NCI-H82 (cell line): Measurements from ENCODE around the gene ASCC2.
A peak's percentile ranks its signal among the peaks of the same experiment; 100 is the strongest.
"Not testable (repeated sequence)": the region's sequence is repeated elsewhere in the genome, so short reads cannot be mapped to it uniquely, and the experiment has no call there.

ENCODE experiments used
- DNase-seq: peaks from one replicate; lab custom pipeline; 2025; lab: John Stamatoyannopoulos, UW

The ASCC2 gene, protein sequence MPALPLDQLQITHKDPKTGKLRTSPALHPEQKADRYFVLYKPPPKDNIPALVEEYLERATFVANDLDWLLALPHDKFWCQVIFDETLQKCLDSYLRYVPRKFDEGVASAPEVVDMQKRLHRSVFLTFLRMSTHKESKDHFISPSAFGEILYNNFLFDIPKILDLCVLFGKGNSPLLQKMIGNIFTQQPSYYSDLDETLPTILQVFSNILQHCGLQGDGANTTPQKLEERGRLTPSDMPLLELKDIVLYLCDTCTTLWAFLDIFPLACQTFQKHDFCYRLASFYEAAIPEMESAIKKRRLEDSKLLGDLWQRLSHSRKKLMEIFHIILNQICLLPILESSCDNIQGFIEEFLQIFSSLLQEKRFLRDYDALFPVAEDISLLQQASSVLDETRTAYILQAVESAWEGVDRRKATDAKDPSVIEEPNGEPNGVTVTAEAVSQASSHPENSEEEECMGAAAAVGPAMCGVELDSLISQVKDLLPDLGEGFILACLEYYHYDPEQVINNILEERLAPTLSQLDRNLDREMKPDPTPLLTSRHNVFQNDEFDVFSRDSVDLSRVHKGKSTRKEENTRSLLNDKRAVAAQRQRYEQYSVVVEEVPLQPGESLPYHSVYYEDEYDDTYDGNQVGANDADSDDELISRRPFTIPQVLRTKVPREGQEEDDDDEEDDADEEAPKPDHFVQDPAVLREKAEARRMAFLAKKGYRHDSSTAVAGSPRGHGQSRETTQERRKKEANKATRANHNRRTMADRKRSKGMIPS

DNA sequence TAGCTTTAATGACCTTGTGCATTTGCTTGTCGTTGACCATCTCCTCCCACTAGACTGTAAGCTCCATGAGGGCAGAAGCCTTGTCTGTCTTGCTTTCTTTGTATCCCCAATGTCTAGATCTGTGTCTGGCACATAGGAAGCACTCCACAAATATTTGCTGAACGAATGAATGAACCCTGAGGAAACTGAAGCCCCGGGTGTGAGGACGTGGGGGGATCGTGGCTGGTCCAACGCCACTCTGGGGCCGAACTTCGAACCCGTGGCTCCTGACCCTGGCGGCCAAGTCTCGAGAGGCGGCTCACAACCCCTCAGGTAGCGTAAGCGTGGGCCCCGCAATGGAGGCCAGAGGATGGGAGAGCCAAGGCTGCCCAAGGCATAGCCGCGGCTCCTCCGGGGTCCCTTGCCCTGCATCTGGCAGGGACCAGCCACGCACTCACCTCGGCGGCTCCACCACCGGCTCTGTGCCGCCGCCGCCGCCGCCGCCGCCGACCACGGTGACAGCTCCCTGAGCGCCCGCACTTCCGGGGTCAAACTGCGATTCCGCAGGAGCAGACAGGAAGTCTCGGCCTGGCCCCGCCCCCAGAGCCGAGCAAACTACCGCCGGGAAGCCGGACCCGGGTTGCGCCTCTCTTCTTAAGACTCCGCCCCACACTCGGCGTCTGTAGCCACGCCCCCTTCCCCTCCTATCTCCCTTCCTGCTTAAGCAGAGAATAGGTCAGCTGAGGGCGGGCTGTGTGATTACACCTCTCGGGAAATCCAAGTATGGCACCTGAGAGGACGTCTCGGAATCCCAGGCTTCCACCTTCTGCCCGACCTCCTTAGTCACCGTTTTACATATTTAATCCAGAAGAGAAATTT is at the start of gene ASCC2:
ASCC2 (minus strand) TSS at position 534 of the 858 bp plus-strand sequence. CDS start 5,949 bp downstream, outside the sequence.
- DNase-seq: peak; percentile 100

DNA sequence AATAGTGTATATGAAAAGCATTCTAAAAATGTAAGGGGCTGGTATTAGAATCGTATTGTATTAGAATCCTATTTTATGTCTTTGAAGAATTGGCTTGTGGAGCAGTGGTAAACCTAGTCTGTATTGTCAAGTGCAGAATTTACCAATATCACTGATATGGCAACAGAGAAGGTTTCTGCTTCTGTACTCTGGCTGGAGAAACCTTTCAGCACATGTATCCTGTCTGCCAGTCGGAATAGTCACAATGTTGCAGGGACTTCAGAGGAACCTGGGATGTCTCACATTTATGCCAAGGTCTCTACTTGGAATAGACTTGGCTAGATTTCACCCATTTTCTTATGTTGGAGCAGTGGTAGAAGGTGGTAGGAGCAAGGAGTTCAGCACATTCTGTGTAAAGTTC is 49.3 kb upstream of the ASCC2 start:
- DNase-seq: peak; percentile 5

DNA sequence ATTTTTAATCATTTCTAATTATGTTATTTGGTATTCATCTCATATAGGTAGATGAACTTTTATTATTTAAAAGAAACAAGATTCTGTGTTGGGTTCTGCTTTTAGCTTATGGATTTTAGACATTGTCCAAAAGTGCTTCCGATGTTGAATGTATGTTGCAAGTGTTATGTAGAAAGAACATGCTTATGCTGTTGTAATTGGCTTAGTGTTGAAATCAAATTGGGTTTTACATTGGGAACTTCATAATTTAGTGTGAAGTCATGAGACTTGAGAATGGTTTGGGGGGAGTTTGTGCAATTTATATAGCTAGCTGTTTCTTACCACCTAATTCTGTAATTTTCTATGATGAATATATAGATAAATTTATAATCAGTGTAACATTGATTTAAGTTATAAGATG is 48.5 kb upstream of the ASCC2 start:
- no peak for DNase-seq

DNA sequence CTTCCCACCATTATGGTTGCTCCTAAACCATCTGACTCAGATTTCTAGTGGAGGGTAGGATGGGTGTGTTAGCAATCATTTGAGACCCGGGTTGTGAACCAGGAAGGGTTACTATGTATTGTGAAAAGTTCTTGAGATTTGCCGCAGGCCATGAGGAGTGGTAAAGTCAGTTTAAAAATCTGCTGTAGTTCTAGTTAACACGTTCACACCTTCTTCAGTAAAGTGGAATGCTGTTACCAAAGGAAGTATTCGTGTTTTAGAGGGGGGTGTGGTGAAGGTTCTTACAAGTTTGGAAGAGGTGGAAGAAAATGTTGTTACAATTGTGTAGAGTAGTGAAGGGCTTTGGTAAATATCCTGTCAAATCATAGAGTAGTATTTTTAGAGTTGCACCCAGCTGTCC is 47.5 kb upstream of the ASCC2 start:
- no peak for DNase-seq

DNA sequence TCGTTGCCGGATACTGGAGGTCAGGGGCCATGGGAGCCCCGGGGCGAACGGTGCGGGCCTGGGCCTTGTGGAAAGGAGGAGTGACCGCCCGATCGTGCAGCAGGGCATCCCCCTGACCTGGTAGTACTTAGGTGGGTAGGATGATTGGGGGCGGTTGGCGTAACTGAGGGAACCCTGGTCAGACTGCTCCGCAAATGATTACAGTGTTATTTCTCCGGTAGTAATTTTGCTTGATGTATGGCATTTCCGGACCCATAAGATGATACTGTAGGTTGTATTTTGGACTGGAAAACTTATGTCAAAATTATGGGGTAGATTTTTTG is 45.7 kb upstream of the ASCC2 start:
- DNase-seq: no peak

DNA sequence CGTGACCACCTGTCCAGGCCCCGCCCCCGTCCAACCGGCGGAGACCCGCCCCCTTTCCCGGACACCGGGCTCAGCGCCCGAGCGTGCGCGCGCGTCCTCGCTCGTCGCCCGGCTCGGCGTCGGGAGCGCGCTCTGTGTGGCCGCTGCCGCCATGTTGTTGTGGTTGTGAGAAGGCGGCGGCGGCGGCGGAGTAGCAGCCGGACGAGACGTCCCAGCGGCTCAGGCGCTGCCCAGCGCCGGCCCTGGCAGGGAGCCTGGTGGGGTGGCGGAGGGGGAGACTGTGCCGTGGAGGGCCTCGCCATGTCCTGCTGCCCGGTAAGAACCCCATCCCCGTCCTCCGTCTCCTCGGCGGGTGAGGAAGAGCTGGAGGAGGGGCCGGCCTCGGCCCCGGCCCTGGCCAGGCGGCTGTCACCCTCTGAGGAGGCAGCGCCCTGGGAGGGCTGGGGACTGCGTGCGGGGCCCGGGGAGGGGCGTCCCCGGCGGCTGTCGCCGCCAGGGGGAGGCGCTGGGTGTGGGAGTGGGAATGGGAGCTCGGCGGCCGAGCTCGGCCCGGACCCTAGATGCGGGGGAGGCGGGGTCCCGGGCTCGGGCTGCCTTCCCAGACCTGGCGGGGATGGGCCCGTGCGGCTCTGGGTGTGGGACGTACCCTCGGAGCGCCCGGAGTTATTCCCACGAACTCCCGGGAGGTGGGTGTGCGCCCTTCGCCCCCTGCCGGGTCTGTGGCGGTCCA is 45.1 kb upstream of the ASCC2 start, which contains the start of gene MTMR3:
MTMR3 (plus strand) TSS at position 130 of the 730 bp plus-strand sequence. CDS start 87,886 bp downstream, outside the sequence.
- peak; percentile 93 for DNase-seq

DNA sequence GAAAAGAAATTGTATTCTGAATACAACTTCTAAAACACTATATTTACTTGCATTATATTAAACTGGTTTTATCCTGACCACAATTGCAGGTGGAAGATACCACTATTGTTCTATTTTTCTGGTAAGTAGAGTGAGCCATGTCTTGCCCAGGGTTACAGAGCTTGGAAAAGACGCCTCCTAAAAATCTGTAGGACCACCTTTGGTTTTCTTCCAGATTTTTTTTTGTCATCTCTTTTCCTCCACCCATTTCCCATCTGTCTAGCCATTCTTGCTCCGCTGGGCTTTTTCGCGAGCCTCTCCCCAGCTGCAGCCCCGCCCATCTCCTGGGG is 44.6 kb upstream of the ASCC2 start:
- no peak for DNase-seq

DNA sequence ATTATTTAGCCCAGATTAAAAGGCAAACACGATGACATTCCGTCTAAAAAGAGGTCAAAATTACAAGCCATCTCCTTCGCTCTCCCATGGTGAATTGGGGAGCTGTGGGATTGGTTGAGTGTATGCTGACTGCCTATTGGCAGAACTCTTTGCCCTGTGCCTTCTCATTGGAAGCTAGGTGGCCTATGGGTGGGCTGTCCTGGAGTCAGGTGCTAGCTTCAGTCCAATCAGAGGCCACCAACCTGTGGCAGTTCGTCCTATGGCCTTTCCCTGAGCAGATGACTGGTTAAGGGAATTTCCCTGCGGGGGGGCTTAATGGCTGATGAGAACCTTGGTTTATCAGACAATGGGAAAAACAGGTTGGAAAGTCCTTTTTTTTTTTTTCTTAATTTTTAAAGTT is 41.7 kb upstream of the ASCC2 start:
- peak; percentile 20 for DNase-seq

DNA sequence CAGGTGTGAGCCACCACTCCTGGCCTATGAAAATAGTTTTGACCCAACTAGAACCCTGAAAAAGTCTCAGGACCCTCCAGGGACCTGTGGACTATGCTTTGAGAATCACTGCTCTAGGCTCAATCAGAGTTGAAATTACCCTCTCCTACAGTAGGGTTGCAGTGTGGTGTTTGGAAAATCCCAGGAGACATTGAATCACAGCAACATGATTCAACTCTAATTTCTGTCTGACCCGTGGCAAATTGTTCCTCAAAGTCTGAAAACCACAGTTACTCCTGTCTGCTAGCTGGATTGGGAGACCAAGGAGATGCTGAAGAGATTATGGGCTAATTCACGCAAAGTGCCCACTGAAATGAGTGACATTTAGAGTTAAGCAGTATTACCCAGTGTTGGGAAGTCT is 39.5 kb upstream of the ASCC2 start:
- DNase-seq: no peak

DNA sequence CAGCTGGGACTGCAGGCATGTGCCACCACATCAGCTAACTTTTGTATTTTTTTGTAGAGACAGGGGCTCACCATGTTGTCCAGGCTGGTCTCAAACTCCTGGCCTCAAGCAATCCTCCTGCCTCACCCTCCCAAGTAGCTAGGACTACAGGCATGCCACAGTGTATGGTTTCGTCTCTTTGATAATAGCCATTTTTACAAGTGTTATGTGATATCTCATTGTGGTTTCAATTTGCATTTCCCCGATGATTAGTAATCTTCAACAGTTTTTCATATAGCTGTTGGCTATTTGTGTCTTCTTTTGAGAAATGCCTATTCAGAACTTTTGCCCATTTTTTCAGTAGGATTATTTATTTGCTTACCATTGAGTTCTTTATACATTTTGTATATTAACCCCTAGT is 35.9 kb upstream of the ASCC2 start:
- DNase-seq: no peak

DNA sequence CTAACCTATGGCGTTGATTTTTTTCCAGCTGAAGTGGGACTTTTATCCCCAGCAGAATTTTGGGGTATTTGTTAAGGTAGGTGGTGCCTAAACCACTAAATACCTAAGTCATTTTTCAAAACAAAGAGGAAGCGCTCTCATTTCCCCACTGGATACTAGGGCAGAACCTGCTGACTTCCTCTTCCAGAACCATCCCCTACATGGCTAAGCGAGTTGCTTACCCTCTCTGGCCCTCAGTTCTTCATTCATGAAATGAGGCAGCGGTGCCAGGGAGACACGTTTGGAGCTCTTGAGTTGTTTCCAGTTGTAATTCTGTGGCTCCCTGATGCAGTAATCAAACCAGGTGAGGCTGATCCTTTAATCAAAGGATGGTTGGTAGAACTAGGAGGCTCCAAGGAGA is 34.9 kb upstream of the ASCC2 start:
- DNase-seq: no peak

DNA sequence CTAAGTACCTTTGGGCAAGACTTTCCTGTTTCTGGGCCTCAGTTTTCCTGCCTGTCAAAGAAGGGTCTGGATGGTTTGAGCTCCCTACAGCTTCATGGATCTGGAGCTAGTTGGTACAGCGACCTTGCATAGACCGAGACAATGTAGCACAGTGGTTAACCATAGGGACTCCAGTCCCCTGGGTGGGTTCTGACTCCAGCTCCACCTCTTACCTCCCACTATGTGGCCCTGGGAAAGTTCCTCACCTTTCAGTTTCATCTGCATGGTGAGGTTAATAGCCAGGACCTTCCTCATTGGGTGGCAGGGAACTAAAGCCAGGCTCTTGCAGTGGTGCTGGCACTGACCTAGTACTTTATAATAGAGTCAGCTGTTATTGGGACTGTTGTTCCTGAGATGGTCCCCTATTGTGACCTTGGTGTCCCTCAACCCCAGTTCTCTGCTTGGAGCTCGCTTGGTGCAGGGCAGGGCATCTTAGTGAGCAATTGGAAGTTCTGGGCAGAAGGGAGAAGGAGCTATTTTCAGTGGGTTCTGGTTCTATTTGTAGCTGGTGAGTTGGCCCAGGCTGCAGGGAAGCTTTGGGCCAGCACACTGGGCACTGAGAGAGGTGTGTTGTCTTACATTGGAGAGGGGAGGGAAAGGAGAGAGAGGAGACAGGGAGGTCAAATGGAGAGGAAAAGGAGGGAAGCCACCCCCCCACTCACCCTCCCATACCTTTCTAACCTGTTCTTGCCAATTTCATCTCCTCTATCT is 34.2 kb upstream of the ASCC2 start:
- peak; percentile 59 for DNase-seq

DNA sequence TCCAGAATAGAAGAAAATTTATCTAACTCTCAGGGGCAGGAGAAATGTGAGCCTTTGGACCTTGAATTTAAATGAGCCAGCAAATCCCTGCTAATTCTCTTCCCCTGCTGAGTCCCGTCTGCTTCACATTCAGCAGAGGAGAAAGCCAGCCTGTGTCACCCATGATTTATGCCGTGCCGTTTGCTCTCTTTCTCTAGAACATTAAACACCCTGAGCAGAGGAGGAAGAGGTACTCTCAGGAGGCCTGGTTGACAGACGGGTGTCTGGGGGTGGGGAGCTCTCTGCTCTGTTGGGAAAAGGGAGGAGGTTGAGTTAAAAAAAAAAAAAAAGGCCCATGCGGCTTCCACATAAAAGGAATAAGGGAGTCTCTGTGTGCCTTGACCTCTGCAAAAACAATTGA is 33.6 kb upstream of the ASCC2 start:
- peak; percentile 93 for DNase-seq

DNA sequence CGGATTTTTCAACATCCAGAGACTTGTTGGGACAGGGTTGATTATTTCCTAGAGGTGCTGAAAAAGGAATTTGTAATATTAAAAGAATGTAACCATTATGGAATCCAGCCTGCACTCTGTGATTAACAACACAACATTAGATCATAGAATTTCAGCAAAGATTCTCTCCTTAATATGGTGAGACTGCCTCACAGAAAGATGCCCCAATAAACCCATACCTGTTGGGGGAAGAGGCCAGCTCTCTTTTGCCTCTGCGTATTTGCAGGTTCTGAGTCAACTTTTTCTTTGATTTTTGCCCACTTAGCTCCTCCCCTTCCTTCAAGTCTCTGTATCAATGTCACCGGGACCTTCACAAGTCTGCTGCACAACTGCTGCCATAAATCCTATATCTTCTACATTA is 32.5 kb upstream of the ASCC2 start:
- peak; percentile 13 for DNase-seq

DNA sequence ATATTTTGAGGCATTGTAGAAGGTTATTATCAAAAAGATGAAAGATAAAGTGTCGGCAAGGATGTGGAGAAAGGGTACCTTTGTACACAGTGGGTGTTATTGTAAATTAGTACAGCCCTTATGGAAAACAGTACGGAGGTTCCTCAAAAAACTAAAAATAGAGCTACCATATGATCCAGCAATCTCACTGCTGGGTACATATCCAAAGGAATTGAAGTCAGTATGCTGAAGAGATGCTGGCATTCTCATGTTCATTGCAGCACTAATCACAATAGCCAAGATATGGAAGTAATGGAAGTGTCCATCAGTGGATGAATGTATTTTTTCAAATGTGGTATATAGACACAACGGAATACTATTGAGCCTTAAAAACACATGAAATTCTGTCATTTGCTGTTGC is 29.8 kb upstream of the ASCC2 start:
- no peak for DNase-seq

DNA sequence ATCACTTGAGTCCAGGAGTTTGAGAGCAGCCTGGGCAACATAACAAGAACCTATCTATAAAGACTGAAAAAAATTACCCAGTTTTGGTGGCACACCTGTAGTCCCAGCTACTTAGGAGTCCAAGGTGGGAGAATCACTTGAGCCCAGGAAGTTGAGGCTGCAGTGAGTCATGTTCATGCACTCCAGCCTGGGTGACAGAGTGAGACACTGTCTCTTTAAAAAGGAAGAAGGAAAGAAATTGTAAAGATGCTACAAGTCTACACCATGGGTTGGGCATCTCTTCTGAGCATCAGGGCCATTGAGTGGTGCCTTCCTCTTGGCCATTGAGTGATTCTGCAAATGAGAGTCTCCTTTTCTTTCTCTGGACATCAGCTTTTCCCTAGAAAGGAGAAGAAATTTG is 29.2 kb upstream of the ASCC2 start:
- no peak for DNase-seq

DNA sequence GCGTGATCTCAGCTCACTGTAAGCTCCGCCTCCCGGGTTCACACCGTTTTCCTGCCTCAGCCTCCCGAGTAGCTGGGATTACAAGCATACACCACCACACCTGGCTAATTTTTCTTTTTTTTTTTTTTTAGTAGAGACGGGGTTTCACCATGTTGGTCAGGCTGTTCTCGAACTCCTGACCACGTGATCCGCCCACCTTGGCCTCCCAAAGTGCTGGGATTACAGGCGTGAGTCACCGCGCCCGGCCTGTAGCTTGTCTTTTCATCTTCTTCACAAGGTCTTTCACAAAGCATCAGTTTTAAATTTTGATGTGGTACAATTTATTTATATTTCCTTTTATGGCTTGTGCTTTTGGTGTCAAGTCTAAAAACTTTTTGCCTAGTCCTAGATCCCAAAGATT is 27.5 kb upstream of the ASCC2 start:
- DNase-seq: not testable (repeated sequence)

DNA sequence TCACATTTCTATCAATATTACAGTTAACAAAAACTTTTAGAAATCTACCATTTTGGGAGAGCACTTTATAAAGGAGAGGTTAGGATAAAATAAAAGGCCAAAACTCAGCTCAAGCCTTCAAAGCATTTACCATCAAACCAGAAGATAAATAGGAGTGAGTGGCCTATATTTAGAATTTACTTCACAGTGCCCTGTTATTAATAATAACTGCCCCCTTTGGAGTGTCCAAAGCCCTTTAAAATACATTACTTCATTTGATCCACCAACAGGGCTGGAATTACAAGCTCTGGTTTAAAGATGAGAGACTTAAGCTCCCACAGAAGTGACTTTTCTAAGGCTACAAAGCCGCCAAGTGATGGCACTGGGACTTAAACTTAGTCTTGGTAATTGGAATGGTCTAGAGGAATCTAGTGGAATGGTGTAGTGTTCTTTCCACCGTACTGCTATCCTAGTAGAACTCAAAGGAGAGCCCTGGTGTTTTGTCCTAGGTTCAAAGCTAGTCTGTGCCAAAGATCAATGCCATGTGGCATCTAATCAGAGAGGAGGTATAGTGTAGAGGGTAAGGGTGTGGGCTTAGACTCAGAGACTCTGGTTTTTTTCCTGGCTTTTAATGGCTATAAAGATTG is 23.7 kb upstream of the ASCC2 start:
- DNase-seq: no peak

DNA sequence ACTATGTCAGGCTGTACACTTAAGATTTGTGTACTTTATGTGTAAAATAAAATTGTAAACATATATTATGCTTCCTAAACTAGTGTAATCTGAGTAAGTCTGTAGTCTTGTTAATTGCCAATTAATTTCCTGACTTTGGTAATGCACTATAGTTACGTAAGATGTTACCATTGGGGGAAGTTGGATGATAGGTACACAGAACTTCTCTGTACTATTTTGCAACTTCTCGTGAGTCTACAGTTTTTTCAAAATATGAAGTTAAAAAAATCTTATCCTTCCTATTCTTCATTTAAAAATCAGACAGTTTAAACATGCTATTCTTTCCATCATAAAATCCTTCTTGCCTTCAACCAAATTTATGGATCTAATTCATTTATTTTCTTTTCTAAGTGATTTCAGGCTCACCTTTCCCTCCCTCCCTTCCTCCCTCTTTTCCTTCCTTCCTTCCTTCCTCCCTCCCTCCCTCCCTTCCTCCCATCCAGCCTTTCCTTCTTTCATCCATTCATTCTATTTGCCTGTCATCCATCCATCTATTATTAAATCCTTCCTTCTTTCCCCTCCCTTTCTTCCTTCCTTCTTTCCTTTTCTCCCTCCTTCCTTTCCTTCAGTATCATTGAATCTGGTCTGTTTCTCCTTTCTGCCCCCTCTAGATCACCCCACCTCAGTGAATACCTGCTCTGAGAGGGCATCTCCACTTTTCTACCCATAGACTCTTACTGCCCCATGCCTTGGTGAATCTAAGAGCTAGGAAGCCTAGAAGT is 22.1 kb upstream of the ASCC2 start:
- DNase-seq: no peak

DNA sequence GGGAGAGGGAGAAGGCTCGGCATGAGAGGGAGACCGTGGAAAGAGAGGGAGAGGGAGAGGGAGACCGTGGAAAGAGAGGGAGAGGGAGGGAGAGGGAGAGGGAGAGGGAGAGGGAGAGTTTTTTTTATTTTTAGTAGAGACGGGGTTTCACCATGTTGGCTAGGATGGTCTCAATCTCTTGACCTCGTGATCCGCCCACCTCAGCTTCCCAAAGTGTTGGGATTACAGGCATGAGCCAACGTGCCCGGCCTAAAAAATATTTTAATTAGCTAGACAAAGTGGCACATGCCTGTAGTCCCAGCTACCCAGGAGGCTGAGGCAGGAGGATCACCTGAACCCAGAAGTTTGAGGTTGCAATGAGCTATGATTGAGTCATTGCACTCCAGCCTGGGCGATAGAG is 21.0 kb upstream of the ASCC2 start:
- not testable (repeated sequence) for DNase-seq
